Activated T-cell treated with anti-CD3 and anti-CD28 coated beads for 24 hours (primary cell): ENCODE measurements around the gene NFATC2.

Source experiments
- DNase-seq: peaks from one replicate; pipeline ENCODE4 v3.0.0-alpha.2; 2020; ENCODE audit warnings: low read depth

Gene NFATC2

DNA sequence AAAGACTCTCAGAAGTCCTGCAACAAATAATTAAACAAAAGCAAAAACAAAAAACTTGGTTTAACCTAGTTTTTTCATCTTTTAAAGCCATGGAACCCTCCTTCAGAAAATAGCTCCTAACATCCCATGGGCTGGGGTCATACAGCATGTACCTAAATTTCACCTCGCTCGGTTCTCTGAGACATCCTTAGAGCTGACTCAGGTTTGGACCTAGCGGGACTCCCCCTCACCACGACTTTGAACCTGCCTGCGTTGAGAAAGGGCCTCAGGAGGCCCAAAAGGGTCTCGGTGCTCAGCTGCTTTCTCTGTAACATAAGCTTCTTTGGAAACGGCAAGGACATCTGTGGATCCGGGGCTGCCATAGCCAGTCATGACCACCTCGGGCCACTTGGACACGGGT, 112.8 kb downstream of the NFATC2 start:
- DNase-seq, result no peak

DNA sequence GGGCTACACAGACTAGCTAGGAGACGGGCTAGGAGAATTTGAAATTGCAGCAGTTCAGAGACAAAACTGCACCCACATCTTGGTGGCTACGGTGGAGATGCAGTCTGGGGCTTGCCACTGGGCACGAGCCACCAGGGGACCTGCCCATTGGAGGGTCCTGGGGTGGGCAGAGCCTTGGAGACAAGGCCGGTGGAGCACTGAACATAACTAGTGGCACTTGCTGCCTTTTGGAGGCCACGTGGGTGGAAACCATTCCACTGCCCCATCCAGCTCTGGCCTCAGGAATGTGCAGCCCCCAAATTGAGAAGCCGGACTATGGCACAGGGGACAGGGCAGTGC, 113.4 kb downstream of the NFATC2 start:
- no peak for DNase-seq

- DNase-seq, result no peak
Measured at GRCh38 chr20:51428401-51429143, 113.9 kb downstream of the NFATC2 start.

DNA sequence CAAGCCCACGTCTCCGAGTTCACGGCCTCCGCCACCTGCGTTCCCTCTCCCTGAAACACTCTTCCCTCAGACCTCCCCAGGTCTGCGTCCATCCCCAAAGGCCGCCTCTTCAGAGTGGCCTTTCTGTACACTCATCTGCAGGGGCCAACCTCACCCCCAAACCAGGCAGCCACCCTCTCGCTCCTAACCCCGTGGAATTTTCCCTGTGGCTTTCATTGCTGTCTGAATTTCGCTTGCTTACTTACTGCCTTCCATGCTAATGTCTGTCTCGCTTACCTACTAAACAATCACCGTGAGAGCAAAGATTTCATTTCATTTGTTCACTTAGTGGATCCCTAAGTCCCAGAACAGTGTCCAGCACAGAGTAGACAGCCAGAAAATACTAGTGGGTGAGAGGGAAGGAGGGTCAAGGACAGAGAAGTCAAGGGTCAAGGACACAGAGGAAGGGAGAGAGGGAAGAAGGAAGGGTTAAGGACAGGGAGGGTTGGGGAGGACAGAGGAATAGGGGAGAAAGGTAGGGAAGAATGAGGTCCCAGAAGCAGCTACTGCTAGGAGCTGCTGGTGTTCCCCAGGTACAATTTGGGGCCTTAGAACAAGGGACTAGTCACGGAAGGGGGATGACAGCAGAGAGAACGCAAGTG, 114.7 kb downstream of the NFATC2 start:
- DNase-seq, result no peak

GRCh38 chr20:51426718-51427650, 115.5 kb downstream of the NFATC2 start:
- DNase-seq, result no peak

- DNase-seq, result no peak
Measured at GRCh38 chr20:51425347-51426106, 117.0 kb downstream of the NFATC2 start.

- no peak for DNase-seq
Measured at GRCh38 chr20:51424270-51425117, 118.0 kb downstream of the NFATC2 start.

GRCh38 chr20:51423810-51424209, 118.7 kb downstream of the NFATC2 start:
- DNase-seq, result no peak

GRCh38 chr20:51423290-51423667, 119.2 kb downstream of the NFATC2 start:
- no peak for DNase-seq

DNA sequence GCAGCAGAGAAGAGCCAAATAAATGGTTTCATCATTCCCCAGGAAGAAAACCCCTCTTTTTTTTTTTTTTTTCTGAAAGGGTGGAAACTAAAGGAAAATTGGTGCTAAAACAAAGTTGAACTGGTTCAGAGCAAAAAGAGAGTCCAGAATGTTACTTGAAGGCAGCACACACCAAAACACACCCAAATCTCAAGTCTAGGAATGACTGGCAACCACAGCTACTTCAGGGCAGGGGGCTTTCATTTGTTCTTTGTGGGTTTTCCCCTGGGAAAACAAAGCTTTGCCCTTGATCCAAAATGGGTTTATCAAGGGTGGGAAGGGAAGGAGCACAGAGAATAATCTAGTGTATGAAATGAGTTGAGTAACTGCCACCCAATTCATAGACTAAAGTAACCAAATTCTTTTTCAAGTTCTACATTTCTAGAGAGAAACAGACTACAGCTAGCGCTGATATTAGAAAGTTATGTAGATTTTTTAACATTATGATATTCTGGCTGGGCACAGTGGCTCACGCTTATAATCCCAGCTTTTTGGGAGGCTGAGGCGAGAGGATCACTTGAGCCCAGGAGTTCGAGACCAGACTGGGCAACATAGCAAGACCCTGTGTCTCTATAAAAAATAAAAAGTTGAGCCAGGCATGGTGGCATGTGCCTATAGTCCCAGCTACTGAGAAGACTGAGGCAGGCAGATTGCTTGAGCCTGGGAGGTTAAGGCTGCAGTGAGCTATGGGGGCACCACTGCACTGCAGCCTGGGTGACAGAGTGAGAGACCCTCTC, 119.8 kb downstream of the NFATC2 start:
- DNase-seq, result no peak

GRCh38 chr20:51420805-51421204, 121.7 kb downstream of the NFATC2 start:
- DNase-seq, result no peak

DNA sequence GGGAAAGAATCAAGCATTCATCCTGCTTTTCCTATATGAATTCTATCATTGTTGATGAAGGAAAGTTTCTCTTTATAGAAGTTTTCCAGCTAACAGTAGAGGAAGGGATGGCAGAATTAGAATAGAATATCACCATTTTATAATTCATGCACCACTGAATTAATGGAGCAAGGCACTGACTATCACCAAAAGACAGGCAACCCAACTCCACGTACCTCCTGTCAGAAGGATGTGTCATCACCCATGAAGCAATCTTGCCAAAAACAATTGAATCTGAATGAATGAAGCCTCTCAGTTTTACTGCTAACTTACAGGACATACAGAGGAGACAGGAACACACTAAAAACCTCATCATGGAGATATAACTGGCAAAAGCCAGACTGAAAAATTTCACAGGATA, 122.4 kb downstream of the NFATC2 start:
- no peak for DNase-seq

- DNase-seq, result no peak
Measured at GRCh38 chr20:51419646-51420045, 122.9 kb downstream of the NFATC2 start.

DNA sequence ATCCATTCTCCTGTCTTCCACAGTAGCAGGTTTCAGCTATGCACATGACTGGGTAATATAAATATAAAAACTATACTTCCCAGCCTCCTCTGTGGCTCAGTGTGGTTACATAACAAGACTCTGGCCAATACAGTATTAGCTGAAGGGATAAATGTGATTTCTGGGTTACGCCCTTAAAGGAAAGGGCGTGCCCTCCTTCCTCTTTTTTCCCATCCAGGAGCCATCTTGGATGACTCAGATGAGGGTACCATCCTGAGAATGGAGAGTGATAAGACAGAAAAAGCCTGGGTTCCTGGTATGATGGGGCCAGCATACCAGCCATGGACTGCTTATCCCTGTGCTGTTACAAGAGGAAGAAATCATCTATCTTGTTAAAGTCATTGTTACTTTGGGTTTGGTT, 123.3 kb downstream of the NFATC2 start:
- no peak for DNase-seq

DNA sequence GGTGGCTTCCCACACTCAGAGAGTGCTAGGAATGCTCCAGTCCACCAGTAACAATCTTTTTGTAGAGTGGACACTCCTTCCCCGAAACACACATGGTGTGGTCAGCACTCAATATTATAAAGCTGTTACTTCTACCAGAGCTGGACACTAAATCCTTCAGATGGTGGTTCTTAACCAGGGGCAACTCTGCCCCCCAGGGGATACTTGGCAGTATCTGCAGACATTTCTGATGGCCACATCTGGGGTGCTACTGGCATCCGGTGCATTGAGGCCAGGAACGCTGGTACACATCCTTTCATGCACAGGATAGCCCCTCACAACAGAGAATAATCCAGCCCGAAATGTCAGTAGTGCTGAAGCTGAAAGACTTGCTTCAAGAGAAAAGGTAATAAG, 124.4 kb downstream of the NFATC2 start:
- DNase-seq, result no peak

DNA sequence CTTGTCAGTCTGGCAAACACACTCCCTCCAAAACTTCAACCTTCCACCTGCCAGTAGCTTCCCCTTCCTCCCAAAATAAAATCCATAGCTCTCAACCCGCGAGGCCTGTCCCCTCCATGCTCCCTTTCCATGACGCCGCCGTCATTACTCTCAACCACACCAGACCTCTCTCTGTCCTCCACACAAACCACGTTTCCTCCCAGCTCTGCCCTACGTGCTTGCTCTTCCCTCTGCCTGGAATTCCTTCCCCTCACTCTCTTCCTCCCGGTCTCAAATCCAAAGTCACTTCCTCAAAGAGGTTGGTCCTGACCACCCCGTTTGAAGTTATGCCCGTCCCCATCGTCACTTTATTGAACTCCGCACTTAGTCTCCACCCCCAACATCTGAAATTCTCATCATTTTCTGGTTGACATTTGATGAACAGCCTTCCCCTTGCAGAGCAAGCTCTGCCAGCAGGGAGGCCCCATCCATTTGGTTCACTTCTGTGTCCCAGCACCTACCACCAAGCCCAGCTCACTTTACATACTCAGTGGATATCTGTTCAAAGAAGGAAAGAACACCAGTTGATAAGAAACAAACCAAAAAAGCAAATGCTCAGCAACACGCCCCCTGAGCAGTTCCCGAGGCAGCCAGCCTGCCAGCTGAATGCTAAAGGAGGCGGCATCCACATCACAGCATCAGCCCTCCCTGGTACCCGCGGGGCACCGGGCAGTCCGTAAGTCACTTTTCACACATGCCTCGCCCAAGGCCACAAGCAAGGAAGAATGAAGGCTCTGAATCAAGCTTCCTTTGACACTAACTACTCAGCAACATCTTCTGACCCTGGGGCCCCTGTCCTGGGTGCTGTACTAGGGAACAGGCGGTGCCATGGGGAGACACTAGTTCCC, 125.0 kb downstream of the NFATC2 start:
- no peak for DNase-seq

DNA sequence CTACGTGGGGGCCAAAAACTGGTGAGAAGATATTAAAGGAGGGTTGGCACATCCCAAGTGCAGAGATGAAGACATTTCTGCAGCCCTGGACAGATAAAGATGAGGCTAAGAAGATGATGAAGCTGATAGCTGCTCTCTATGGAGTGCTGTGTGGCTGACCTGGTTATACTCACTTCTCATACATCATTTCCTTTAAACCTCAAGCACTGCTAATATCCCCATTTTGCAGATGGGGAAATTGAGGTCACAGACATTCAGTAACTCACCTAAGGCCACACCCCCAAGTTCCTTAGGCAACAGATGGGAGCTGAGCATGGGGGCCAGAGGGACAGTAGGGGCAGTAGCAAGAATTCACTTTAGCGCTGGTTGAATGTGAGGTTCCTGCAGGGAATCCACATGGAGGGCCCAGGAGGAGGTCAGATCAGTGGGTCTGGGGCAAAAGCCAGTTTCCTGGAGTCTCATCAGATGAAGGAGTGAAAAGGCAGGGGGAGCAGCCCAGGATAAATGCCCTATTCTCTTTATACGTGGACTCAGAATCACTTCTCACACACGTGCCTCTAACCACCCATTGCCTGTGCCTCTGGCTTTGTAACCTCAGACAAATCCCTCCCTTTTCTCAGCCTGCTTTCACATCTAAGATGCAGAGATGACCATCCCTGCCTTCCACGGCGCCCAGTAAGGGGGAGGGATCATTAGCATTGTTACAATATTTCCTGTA, 125.8 kb downstream of the NFATC2 start:
- no peak for DNase-seq

DNA sequence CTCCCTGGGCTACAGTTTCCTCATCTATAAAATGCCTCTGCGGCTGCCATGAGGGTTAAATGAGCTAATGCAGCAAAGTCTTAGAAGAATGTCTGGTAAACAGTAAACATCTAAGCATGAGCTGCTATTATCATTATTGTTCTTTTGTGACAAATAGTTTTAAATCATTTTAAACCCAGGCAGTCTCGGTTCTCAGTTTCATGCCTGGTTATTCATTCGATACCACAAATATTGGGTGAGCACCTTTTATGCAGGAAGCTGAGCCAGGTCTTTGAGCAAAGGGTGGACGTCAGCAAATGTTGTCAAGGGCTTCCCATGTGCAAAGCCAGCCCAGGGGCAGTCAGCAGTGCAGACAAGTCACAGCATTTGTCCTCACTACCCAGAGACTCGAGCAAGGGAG, 128.7 kb downstream of the NFATC2 start:
- no peak for DNase-seq

DNA sequence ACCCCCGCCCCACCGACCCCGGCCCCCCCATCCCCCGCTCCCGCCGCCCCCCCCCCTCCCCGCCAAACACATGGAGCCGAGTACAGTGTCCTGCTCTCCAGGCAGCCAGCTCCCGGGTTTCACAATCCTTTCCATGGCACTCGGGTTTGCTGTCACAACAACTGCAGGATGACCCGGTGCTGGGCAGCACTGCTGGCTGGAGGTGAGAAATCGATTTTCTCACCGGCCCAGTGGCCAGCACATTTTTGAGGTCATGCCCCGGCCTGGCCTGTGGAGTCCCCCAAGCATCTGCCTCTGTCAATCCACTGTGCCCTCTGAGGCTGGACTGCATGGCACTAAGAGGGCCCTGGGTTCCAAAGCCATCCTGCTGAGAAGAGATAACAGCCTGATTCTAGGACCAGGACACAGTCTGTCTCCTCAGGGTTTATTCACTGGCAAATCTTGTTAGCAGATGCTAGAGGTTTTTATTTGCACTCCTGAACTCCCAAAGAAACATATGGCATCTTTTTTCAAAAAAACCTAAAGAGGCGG, 129.5 kb downstream of the NFATC2 start:
- DNase-seq, result no peak
